GM23338 (cell line): ENCODE data around the gene HCN3. TPM values are rescaled to one million over a fixed set of nuclear protein-coding genes. Genes with fewer than 3 reads are reported as not detected.

ENCODE experiments used
- ATAC-seq: fragments of 200-7000 bp; cut with Tn5 transposase; 3 replicates; pipeline ENCODE4 v1.9.1; 2020
- DNase-seq: peaks from one replicate; pipeline ENCODE4 v3.0.0-alpha.2; 2015; ENCODE audit warnings: low spot score
- H2AFZ ChIP-seq: fragments of 200-600 bp; sonication (generic); 2 replicates; pipeline ENCODE4 v1.8.0; 2016; ENCODE audit warnings: antibody characterized with exemption, mild to moderate bottlenecking, moderate library complexity
- H3F3A ChIP-seq: fragments of 200-600 bp; sonication (generic); replicated peaks from 2 replicates; pipeline ENCODE4 v1.8.0; 2017; ENCODE audit warnings: antibody characterized with exemption, mixed run types, low read depth
- H3K27ac ChIP-seq: fragments of 200-600 bp; sonication (generic); 2 replicates; pipeline ENCODE4 v1.6.1; 2016; ENCODE audit warnings: low read depth
- H3K27me3 ChIP-seq: fragments of 200-600 bp; sonication (generic); 2 replicates; pipeline ENCODE4 v1.8.0; 2016; ENCODE audit warnings: mild to moderate bottlenecking, mixed run types, moderate library complexity; ENCODE audit not compliant: insufficient read depth
- H3K36me3 ChIP-seq: fragments of 200-600 bp; sonication (generic); 2 replicates; pipeline ENCODE4 v1.8.0; 2016; ENCODE audit warnings: mild to moderate bottlenecking; ENCODE audit not compliant: insufficient read depth
- H3K4me1 ChIP-seq: fragments of 200-600 bp; sonication (generic); 2 replicates; pipeline ENCODE4 v1.8.0; 2016; ENCODE audit warnings: mild to moderate bottlenecking, moderate library complexity; ENCODE audit not compliant: insufficient read depth
- H3K4me2 ChIP-seq: fragments of 200-600 bp; sonication (generic); 2 replicates; pipeline ENCODE4 v1.7.1; 2017; ENCODE audit warnings: mixed run types
- H3K4me3 ChIP-seq: fragments of 200-600 bp; sonication (generic); 2 replicates; pipeline ENCODE4 v1.6.1; 2016; ENCODE audit warnings: mixed run types
- H3K79me2 ChIP-seq: fragments of 200-600 bp; sonication (generic); replicated peaks from 2 replicates; pipeline ENCODE4 v1.8.0; 2017; ENCODE audit warnings: mild to moderate bottlenecking; ENCODE audit not compliant: insufficient read depth
- H3K9me2 ChIP-seq: fragments of 200-600 bp; sonication (generic); 2 replicates; pipeline ENCODE4 v1.8.0; 2017; ENCODE audit not compliant: insufficient read depth
- H4K20me1 ChIP-seq: fragments of 200-600 bp; sonication (generic); replicated peaks from 2 replicates; pipeline ENCODE4 v1.8.0; 2017; ENCODE audit warnings: mild to moderate bottlenecking; ENCODE audit not compliant: insufficient read depth
- H3K27ac Mint-ChIP-seq: 2 replicates; pipeline ENCODE4 v1.8.0; 2020; ENCODE audit warnings: inconsistent platforms, mild to moderate bottlenecking, moderate library complexity, mixed read lengths
- H3K27me3 Mint-ChIP-seq: 3 replicates; pipeline ENCODE4 v1.8.0; 2022; ENCODE audit warnings: low read depth, mild to moderate bottlenecking, moderate library complexity, mixed read lengths, inconsistent platforms; ENCODE audit not compliant: insufficient read depth, poor library complexity
- H3K36me3 Mint-ChIP-seq: 3 replicates; pipeline ENCODE4 v1.8.0; 2021; ENCODE audit warnings: low read depth, mild to moderate bottlenecking, inconsistent platforms, moderate library complexity, mixed read lengths
- H3K4me1 Mint-ChIP-seq: 3 replicates; pipeline ENCODE4 v1.8.0; 2020; ENCODE audit warnings: mild to moderate bottlenecking, inconsistent platforms, mixed read lengths
- H3K4me3 Mint-ChIP-seq: 3 replicates; pipeline ENCODE4 v1.8.0; 2021; ENCODE audit warnings: moderate library complexity, mild to moderate bottlenecking, inconsistent platforms, mixed read lengths
- H3K9me3 Mint-ChIP-seq: 3 replicates; pipeline ENCODE4 v1.8.0; 2020; ENCODE audit warnings: moderate library complexity, mild to moderate bottlenecking, inconsistent platforms, mixed read lengths
- CREB1 ChIP-seq: fragments of 250-450 bp; sonication (Bioruptor Pico); IDR thresholded peaks from 2 replicates; pipeline ENCODE4 v1.5.0; 2020; ENCODE audit warnings: low read depth, mild to moderate bottlenecking, moderate library complexity
- CTCF ChIP-seq, 2 experiments: fragments of 200-600 bp in 1 of 2; sonication (generic) in 1 of 2; conservative IDR thresholded peaks; 2 replicates each; pipeline versions ENCODE4 v1.5.1 to v1.6.1; 2016 to 2017; ENCODE audit warnings: antibody characterized with exemption in 2 of 2, low read depth in 2 of 2, mild to moderate bottlenecking in 2 of 2, moderate library complexity in 1 of 2
- ETS1 ChIP-seq: IDR thresholded peaks from 2 replicates; pipeline ENCODE4 v1.6.1; 2016; ENCODE audit warnings: antibody characterized with exemption
- EZH2 ChIP-seq: fragments of 200-600 bp; sonication (generic); IDR thresholded peaks from one replicate; pipeline ENCODE4 v1.8.0; 2017; ENCODE audit warnings: antibody characterized with exemption, mild to moderate bottlenecking, low read depth; ENCODE audit not compliant: unreplicated experiment
- EZH2phosphoT487 ChIP-seq: fragments of 200-600 bp; sonication (generic); IDR thresholded peaks from one replicate; pipeline ENCODE4 v1.8.1; 2018; ENCODE audit warnings: antibody characterized with exemption; ENCODE audit not compliant: unreplicated experiment
- JUNB ChIP-seq: IDR thresholded peaks from one replicate; pipeline ENCODE4 v1.6.1; 2016; ENCODE audit warnings: antibody characterized with exemption; ENCODE audit not compliant: unreplicated experiment
- NANOG ChIP-seq: IDR thresholded peaks from 2 replicates; pipeline ENCODE4 v1.6.1; 2016; ENCODE audit warnings: antibody characterized with exemption, borderline replicate concordance
- POLR2AphosphoS5 ChIP-seq: IDR thresholded peaks from 2 replicates; pipeline ENCODE4 v1.6.1; 2016; ENCODE audit warnings: antibody characterized with exemption, low read depth
- REST ChIP-seq: IDR thresholded peaks from one replicate; pipeline ENCODE4 v1.6.1; 2018; ENCODE audit warnings: antibody characterized with exemption; ENCODE audit not compliant: unreplicated experiment
- STAT1 ChIP-seq: IDR thresholded peaks from one replicate; pipeline ENCODE4 v1.6.1; 2016; ENCODE audit warnings: antibody characterized with exemption; ENCODE audit not compliant: unreplicated experiment
- ZNF114 ChIP-seq: fragments of 250-450 bp; sonication (Bioruptor Pico); IDR thresholded peaks from 2 replicates; pipeline ENCODE4 v1.5.0; 2020; ENCODE audit warnings: mild to moderate bottlenecking, moderate library complexity
- ZNF331 ChIP-seq: fragments of 250-450 bp; sonication (Bioruptor Pico); IDR thresholded peaks from 2 replicates; pipeline ENCODE4 v1.5.0; 2020; ENCODE audit warnings: low read depth, mild to moderate bottlenecking, moderate library complexity
- ZNF462 ChIP-seq: fragments of 250-450 bp; sonication (Bioruptor Pico); IDR thresholded peaks from 2 replicates; pipeline ENCODE4 v1.5.0; 2020; ENCODE audit warnings: mild to moderate bottlenecking, moderate library complexity
- polyA plus RNA-seq: library from polyadenylated mRNA; unstranded; fragments of >200 nt; fragmentation: Nextera tagmentation; extraction: Ambion mirVana; gene quantifications from 2 replicates; pipeline ENCODE4 v1.2.1, GENCODE V29; 2016
- total RNA-seq: library from RNA; depleted of rRNA; stranded (reverse); fragments of >200 nt; shearing (Covaris generic); gene quantifications from 2 replicates; pipeline ENCODE4 v1.2.3, GENCODE V29; 2014

The HCN3 gene
- total and polyA plus RNA-seq, 2 experiments from 2014 or later: 3.4 to 4.9 TPM

- Histone ChIP-seq H2AFZ (peak within 1 kb of the TSS; percentile 90), H3K4me1 (peaks cover 28% of the 10 kb centered on the region), H4K20me1 (peaks cover 16% of the 10 kb centered on the region), H3K36me3 (peaks cover 25% of the 10 kb centered on the region), H3K4me2 (peak within 1 kb of the TSS; percentile 88), H3K27ac (peak within 1 kb of the TSS; percentile 91), H3K9me2 (no peaks in the 10 kb centered on the region), H3K27me3 (no peaks in the 10 kb centered on the region), H3K79me2 (peaks cover 34% of the 10 kb centered on the region), H3K4me3 (peak within 1 kb of the TSS; percentile 90), H3F3A (peaks cover 39% of the 10 kb centered on the region)
- TF ChIP-seq ZNF114 (CRISPR knock-in tag) (no peak), EZH2phosphoT487 (no peak), STAT1 (no peak), EZH2 (no peak), POLR2AphosphoS5 (peak; percentile 88), JUNB (no peak), CREB1 (CRISPR knock-in tag) (no peak; the same call in 1 of the 2 replicates), ZNF462 (CRISPR knock-in tag) (no peak), REST (no peak), NANOG (no peak; the same call in 1 of the 2 replicates), CTCF (conservative IDR thresholded peaks at IDR 0.05; ENCODE audit: low read depth in 2 of 2) (no peak; a peak in 1 of 4 replicates), ETS1 (peak; percentile 76; the same call in 1 of the 2 replicates), ZNF331 (CRISPR knock-in tag) (no peak)
- Mint-ChIP-seq H3K27ac (peak within 1 kb of the TSS; percentile 95), H3K4me1 (peaks cover 32% of the 10 kb centered on the region), H3K36me3 (peaks cover 42% of the 10 kb centered on the region), H3K4me3 (peak within 1 kb of the TSS; percentile 98), H3K9me3 (no peaks in the 10 kb centered on the region; the same call in 2 of the 3 replicates), H3K27me3 (peaks cover 22% of the 10 kb centered on the region)
- DNase-seq (peak; percentile 98), ATAC-seq (peak; percentile 79)
Measured at GRCh38 chr1:155273343-155274245, 3.7 kb upstream of the HCN3 start, which contains the start of gene CLK2. TSS of gene CLK2 (minus strand) at chr1:155273504. CDS start at chr1:155270977, 2,527 bp downstream.
